Endodermal cell (in vitro differentiated cells): ENCODE data around the gene CCR5AS.

Experiments
- DNase-seq: peaks from one replicate; pipeline ENCODE4 v3.0.0-alpha.2; 2017
- H3K27ac ChIP-seq: 2 replicates; pipeline ENCODE4 v1.5.1; 2013; ENCODE audit warnings: mild to moderate bottlenecking, low read depth, low read length, moderate library complexity
- H3K27me3 ChIP-seq: 2 replicates; pipeline ENCODE4 v1.6.1; 2013; ENCODE audit warnings: mild to moderate bottlenecking, low read length, moderate library complexity; ENCODE audit not compliant: insufficient read depth, control insufficient read depth, poor library complexity, severe bottlenecking
- H3K36me3 ChIP-seq: 2 replicates; pipeline ENCODE4 v1.7.0; 2013; ENCODE audit warnings: mild to moderate bottlenecking, low read length, moderate library complexity; ENCODE audit not compliant: control insufficient read depth, insufficient read depth
- H3K4me1 ChIP-seq: one replicate; pipeline ENCODE4 v1.7.0; 2013; ENCODE audit warnings: low read length; ENCODE audit not compliant: control insufficient read depth, insufficient read depth
- H3K4me3 ChIP-seq: 2 replicates; pipeline ENCODE4 v1.5.1; 2013; ENCODE audit warnings: mild to moderate bottlenecking, low read length, moderate library complexity
- H3K9ac ChIP-seq: 2 replicates; pipeline ENCODE4 v1.6.1; 2013; ENCODE audit warnings: mild to moderate bottlenecking, low read length, moderate library complexity; ENCODE audit not compliant: poor library complexity, severe bottlenecking; ENCODE audit errors: extremely low read depth
- H3K9me3 ChIP-seq: 2 replicates; pipeline ENCODE4 v1.6.1; 2013; ENCODE audit warnings: mild to moderate bottlenecking, low read length, moderate library complexity; ENCODE audit not compliant: control insufficient read depth
- H3K27ac Mint-ChIP-seq: 2 replicates; pipeline ENCODE4 v1.8.0; 2020; ENCODE audit warnings: mixed read lengths
- H3K27me3 Mint-ChIP-seq: 2 replicates; pipeline ENCODE4 v1.8.0; 2021; ENCODE audit warnings: mild to moderate bottlenecking, mixed read lengths; ENCODE audit not compliant: insufficient read depth
- H3K36me3 Mint-ChIP-seq: 2 replicates; pipeline ENCODE4 v1.8.0; 2020; ENCODE audit warnings: low read depth, mixed read lengths
- H3K4me1 Mint-ChIP-seq: 2 replicates; pipeline ENCODE4 v1.8.0; 2020; ENCODE audit warnings: mixed read lengths
- H3K4me3 Mint-ChIP-seq: 2 replicates; pipeline ENCODE4 v1.8.0; 2020; ENCODE audit warnings: mild to moderate bottlenecking, moderate library complexity, mixed read lengths
- H3K9me3 Mint-ChIP-seq: 2 replicates; pipeline ENCODE4 v1.8.0; 2020; ENCODE audit warnings: mild to moderate bottlenecking, mixed read lengths
- CTCF ChIP-seq: fragments of 200-600 bp; sonication (generic); conservative IDR thresholded peaks from 2 replicates; pipeline ENCODE4 v1.5.0; 2021; ENCODE audit warnings: antibody characterized with exemption, mild to moderate bottlenecking
- WGBS, 2 experiments: methylation state at CpG; one replicate each; pipeline versions ENCODE4 v1.1.5 to v1.1.7; 2013; ENCODE audit warnings: missing lambda C conversion rate in 2 of 2, mixed read lengths in 1 of 2; ENCODE audit not compliant: insufficient coverage in 1 of 2, insufficient read length in 1 of 2; 5-methylcytosine and 5-hydroxymethylcytosine counted together

Gene CCR5AS

GRCh38 chr3:46344476-46344875, 62.4 kb downstream of the CCR5AS start:
- H3K27me3 ChIP-seq: peaks cover 6% of the 10 kb centered on the region
- no peaks in the 10 kb centered on the region for H3K36me3 ChIP-seq
- Mint-ChIP-seq H3K36me3 (no peaks in the 10 kb centered on the region), H3K4me1 (no peaks in the 10 kb centered on the region), H3K27me3 (peaks cover 8% of the 10 kb centered on the region), H3K27ac (no peak overlapping the region), H3K9me3 (peaks cover 34% of the 10 kb centered on the region), H3K4me3 (no peak overlapping the region)
- no peak for DNase-seq
- no peak overlapping the region for H3K9ac ChIP-seq
- 87 to 90% methylated on average over 2 to 4 of the region's 4 CpGs for WGBS, 2 experiments
- H3K27ac ChIP-seq: no peak overlapping the region
- no peak for TF ChIP-seq CTCF
- peaks cover 36% of the 10 kb centered on the region for H3K9me3 ChIP-seq
- H3K4me1 ChIP-seq: no peaks in the 10 kb centered on the region
- H3K4me3 ChIP-seq: no peak overlapping the region

- no peak for TF ChIP-seq CTCF
- Mint-ChIP-seq H3K27ac (no peak overlapping the region), H3K27me3 (peaks cover 2% of the 10 kb centered on the region), H3K9me3 (peaks cover 42% of the 10 kb centered on the region), H3K4me1 (no peaks in the 10 kb centered on the region), H3K4me3 (no peak overlapping the region), H3K36me3 (no peaks in the 10 kb centered on the region)
- DNase-seq: no peak
- H3K27ac ChIP-seq: no peak overlapping the region
- WGBS, 2 experiments: 93 to 100% methylated on average over 1 of the region's 1 CpG
- no peaks in the 10 kb centered on the region for H3K27me3 ChIP-seq
- no peaks in the 10 kb centered on the region for H3K36me3 ChIP-seq
- H3K9ac ChIP-seq: no peak overlapping the region
- no peak overlapping the region for H3K4me3 ChIP-seq
- peaks cover 38% of the 10 kb centered on the region for H3K9me3 ChIP-seq
- no peaks in the 10 kb centered on the region for H3K4me1 ChIP-seq
Observed at GRCh38 chr3:46338840-46339239, 68.0 kb downstream of the CCR5AS start.

- Mint-ChIP-seq H3K27ac (no peak overlapping the region), H3K36me3 (no peaks in the 10 kb centered on the region), H3K9me3 (peaks cover 42% of the 10 kb centered on the region), H3K4me3 (no peak overlapping the region), H3K4me1 (no peaks in the 10 kb centered on the region), H3K27me3 (peaks cover 2% of the 10 kb centered on the region)
- DNase-seq: no peak
- no peak for TF ChIP-seq CTCF
- H3K36me3 ChIP-seq: no peaks in the 10 kb centered on the region
- H3K27me3 ChIP-seq: no peaks in the 10 kb centered on the region
- no peak overlapping the region for H3K9ac ChIP-seq
- H3K27ac ChIP-seq: no peak overlapping the region
- H3K4me3 ChIP-seq: no peak overlapping the region
- H3K4me1 ChIP-seq: no peaks in the 10 kb centered on the region
- H3K9me3 ChIP-seq: peaks cover 38% of the 10 kb centered on the region
Observed at GRCh38 chr3:46337911-46338310, 69.0 kb downstream of the CCR5AS start.
